Measurements from ENCODE around the gene VRK1.
"Not testable (repeated sequence)": the region's sequence is repeated elsewhere in the genome, so short reads cannot be mapped to it uniquely, and the experiment has no call there.

VRK1 gene

DNA sequence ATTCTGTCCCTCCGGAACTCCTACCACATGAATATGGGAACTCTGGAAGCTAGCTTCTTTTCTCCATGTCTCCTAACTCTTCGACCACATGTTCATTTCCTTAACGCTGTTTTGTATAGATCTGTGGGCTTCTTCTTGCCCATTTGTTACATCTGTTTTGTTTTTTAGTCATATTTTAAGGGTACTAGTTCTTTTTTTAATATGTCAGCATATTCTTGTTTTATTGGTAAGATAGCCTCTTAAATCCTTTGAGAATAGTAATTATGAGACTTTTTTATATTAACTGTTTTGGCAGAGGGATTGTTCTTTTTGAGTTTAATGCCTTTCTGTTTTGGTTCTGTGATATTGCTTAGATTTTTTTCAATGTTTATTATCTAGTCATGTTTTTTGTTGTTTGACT lies 70.5 kb downstream of the VRK1 start:
- intact Hi-C loops (cut with DNase I; ENCODE audit: low total_unique reads): no loop called here
- TF ChIP-seq, protein P1, sequence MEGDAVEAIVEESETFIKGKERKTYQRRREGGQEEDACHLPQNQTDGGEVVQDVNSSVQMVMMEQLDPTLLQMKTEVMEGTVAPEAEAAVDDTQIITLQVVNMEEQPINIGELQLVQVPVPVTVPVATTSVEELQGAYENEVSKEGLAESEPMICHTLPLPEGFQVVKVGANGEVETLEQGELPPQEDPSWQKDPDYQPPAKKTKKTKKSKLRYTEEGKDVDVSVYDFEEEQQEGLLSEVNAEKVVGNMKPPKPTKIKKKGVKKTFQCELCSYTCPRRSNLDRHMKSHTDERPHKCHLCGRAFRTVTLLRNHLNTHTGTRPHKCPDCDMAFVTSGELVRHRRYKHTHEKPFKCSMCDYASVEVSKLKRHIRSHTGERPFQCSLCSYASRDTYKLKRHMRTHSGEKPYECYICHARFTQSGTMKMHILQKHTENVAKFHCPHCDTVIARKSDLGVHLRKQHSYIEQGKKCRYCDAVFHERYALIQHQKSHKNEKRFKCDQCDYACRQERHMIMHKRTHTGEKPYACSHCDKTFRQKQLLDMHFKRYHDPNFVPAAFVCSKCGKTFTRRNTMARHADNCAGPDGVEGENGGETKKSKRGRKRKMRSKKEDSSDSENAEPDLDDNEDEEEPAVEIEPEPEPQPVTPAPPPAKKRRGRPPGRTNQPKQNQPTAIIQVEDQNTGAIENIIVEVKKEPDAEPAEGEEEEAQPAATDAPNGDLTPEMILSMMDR (IDR thresholded peaks at IDR 0.05): no peak

DNA sequence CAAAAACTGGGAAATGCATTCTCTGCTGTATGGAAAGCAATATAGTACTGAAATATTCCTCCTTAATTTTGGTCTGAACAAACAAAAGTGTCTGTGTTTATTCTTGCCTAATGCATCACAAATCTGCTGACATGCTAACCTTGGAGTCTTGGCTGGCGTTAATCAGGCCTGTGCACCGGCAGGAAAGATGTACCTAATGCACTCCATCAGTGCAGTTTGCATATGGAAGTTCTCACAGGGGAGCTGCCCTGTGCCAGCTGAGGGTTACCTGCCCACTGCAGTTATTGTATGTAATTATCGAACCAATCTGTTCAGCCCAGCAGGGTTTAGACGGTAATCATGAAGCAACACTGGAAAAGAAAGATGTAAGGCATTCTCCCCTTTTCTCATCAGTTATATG lies 76.9 kb downstream of the VRK1 start:
- Histone ChIP-seq H3K27me3 (no peaks in the 10 kb centered on the region), H3K4me1 (no peaks in the 10 kb centered on the region), H3K36me3 (peaks cover 0 to 6% (median 0%) of the 10 kb centered on the region in 3 donors), H3K4me3 (no peak overlapping the region), H3K9me3 (no peaks in the 10 kb centered on the region), H3K27ac (no peak overlapping the region)
- TF ChIP-seq, protein P1 (IDR thresholded peaks at IDR 0.05): no peak
- DNase-seq: no peak
- intact Hi-C loops (cut with DNase I; ENCODE audit: low total_unique reads): no loop called here

More for the DNA sequence above, 70.5 kb downstream of the VRK1 start:
- no peaks in the 10 kb centered on the region for H3K4me1 ChIP-seq
- DNase-seq: no peak
- H3K4me3 ChIP-seq: no peak overlapping the region
- H3K27ac ChIP-seq: no peak overlapping the region
- H3K27me3 ChIP-seq: no peaks in the 10 kb centered on the region
- H3K9me3 ChIP-seq: no peaks in the 10 kb centered on the region
- H3K36me3 ChIP-seq: no peaks in the 10 kb centered on the region

DNA sequence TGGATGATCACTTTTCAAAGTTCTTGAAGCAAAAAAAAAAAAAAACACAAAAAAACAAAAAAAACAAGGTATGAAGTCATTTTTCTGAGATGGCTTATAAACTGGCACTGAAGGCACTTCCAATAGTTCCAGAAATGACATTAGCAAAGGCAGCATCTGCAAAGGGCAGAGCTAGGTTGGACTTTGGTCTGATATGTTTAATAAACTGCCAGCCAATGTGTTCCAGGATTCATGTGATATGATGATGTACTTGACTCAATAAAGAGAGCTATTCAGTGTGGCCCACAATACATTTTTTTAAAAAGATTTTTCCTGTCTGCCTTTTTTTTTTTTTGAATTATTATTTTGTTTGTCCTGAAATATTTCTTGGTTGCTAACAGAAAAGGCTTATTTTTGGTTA lies 79.6 kb downstream of the VRK1 start:
- Histone ChIP-seq H3K27me3 (no peaks in the 10 kb centered on the region), H3K27ac (no peak overlapping the region), H3K36me3 (peaks cover 0 to 6% (median 0%) of the 10 kb centered on the region in 3 donors), H3K9me3 (no peaks in the 10 kb centered on the region), H3K4me1 (no peaks in the 10 kb centered on the region), H3K4me3 (no peak overlapping the region)
- intact Hi-C loops (cut with DNase I; ENCODE audit: low total_unique reads): no loop called here
- DNase-seq: no peak
- TF ChIP-seq, protein P1 (IDR thresholded peaks at IDR 0.05): no peak

DNA sequence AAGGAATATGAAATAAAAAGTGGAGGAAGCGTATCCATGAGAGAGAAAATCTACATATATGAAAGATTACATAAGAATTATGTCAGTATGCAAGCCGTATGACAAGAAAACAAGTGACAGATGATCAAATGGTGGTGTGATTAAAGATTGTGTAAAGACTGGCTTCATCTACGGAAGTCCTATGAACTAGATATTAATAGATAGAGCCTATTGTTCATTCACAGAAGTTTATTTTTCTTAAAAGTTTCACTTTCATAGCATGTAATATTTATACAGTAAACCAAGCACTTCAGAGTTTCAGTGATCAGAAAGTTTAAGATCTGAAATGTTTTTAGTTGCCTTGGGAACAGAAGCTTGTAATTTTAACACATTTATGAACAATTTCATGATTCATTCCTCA lies 84.5 kb downstream of the VRK1 start:
- intact Hi-C loops (cut with DNase I; ENCODE audit: low total_unique reads): no loop called here
- Histone ChIP-seq H3K27ac (no peak overlapping the region), H3K4me1 (no peaks in the 10 kb centered on the region), H3K36me3 (peaks cover 0 to 4% (median 0%) of the 10 kb centered on the region in 3 donors), H3K4me3 (no peak overlapping the region), H3K9me3 (no peaks in the 10 kb centered on the region), H3K27me3 (no peaks in the 10 kb centered on the region)
- no peak for DNase-seq
- TF ChIP-seq, protein P1 (IDR thresholded peaks at IDR 0.05): no peak

DNA sequence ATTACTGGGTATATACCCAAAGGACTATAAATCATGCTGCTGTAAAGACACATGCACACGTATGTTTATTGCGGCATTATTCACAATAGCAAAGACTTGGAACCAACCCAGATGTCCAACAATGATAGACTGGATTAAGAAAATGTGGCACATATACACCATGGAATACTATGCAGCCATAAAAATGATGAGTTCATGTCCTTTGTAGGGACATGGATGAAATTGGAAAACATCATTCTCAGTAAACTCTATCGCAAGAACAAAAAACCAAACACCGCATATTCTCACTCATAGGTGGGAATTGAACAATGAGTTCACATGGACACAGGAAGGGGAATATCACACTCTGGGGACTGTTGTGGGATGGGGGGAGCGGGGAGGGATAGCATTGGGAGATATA lies 86.8 kb downstream of the VRK1 start:
- H3K36me3 ChIP-seq; H3K9me3 ChIP-seq; DNase-seq; H3K27me3 ChIP-seq; H3K4me1 ChIP-seq; intact Hi-C loops (cut with DNase I; ENCODE audit: low total_unique reads); H3K27ac ChIP-seq; H3K4me3 ChIP-seq: not testable (repeated sequence)

DNA sequence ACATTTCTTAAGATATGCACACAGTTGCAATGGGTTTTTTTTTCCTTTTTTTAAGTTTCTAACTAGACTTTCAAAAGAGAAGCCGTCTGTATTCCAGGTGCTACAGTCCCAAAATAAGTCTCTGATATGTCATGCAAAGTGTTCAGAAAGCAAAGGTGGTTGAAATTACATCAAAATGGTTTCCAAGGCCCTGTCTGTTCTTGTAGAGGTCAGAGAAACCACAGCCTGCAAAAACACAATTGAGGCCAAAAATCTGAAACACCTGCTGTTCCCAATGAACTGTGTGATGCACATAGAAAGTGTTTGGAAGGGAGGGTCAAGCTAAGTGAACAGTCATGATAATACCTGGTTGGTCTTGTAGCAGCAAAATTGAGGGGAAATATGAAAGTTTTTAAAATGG lies 91.0 kb downstream of the VRK1 start:
- TF ChIP-seq, protein P1 (IDR thresholded peaks at IDR 0.05): no peak
- H3K27me3 ChIP-seq: no peaks in the 10 kb centered on the region
- no peak overlapping the region for H3K27ac ChIP-seq
- H3K9me3 ChIP-seq: no peaks in the 10 kb centered on the region
- H3K4me3 ChIP-seq: no peak overlapping the region
- no peaks in the 10 kb centered on the region for H3K36me3 ChIP-seq
- intact Hi-C loops (cut with DNase I; ENCODE audit: low total_unique reads): no loop called here
- no peaks in the 10 kb centered on the region for H3K4me1 ChIP-seq
- no peak for DNase-seq
